Stomach (tissue), 4 donors: ENCODE data around the gene ANKS1A.

Experiments
- EP300 ChIP-seq: sonication (generic); formaldehyde crosslinking; IDR thresholded peaks from one replicate; pipeline ENCODE4 v1.6.1; 2017; ENCODE audit warnings: antibody characterized with exemption
- POLR2A ChIP-seq, 4 donors: fragments of 450-650 bp; IDR thresholded peaks; one replicate each; pipeline ENCODE4 v1.6.1; 2016; ENCODE audit warnings: antibody characterized with exemption in 4 of 4, control low read depth in 2 of 4, mild to moderate bottlenecking in 1 of 4, moderate library complexity in 1 of 4
- POLR2AphosphoS5 ChIP-seq, 3 donors: sonication (generic); formaldehyde crosslinking; IDR thresholded peaks; one replicate each; pipeline ENCODE4 v1.6.1; 2016; ENCODE audit warnings: antibody characterized with exemption in 3 of 3
- TF ChIP-seq, protein P1 (sequence below), 7 experiments: fragments of 450-650 bp in 4 of 7; fragments of 200-600 bp in 3 of 7; sonication (generic) in 3 of 7; IDR thresholded peaks; one replicate each; pipeline ENCODE4 v1.5.1; 2016 to 2019; ENCODE audit warnings: antibody characterized with exemption in 7 of 7, control low read depth in 2 of 7, mild to moderate bottlenecking in 1 of 7

DNA sequence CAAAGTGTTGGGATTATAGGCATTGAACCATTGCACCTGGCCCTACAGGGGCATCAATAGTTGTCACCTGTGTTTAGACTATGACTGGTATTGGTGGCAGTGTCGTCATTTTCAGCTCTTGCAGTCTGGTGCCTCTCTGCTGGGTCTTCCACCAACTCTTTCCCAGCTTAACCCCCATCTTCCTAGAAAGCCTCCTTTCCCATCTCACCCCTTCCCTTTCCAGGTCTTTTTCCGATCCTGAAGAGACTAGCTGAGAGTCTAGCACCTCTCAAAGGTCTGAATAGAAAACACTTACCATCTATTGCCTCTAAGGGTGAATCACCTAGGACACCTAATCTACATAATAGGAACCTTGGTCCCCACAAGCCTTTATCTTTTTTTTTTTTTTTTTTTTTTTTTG lies 181.1 kb downstream of the ANKS1A start:
- TF ChIP-seq POLR2AphosphoS5 (IDR thresholded peaks at IDR 0.05) (no peak), POLR2A (IDR thresholded peaks at IDR 0.05) (no peak), EP300 (no peak)
- TF ChIP-seq, protein P1, sequence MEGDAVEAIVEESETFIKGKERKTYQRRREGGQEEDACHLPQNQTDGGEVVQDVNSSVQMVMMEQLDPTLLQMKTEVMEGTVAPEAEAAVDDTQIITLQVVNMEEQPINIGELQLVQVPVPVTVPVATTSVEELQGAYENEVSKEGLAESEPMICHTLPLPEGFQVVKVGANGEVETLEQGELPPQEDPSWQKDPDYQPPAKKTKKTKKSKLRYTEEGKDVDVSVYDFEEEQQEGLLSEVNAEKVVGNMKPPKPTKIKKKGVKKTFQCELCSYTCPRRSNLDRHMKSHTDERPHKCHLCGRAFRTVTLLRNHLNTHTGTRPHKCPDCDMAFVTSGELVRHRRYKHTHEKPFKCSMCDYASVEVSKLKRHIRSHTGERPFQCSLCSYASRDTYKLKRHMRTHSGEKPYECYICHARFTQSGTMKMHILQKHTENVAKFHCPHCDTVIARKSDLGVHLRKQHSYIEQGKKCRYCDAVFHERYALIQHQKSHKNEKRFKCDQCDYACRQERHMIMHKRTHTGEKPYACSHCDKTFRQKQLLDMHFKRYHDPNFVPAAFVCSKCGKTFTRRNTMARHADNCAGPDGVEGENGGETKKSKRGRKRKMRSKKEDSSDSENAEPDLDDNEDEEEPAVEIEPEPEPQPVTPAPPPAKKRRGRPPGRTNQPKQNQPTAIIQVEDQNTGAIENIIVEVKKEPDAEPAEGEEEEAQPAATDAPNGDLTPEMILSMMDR (IDR thresholded peaks at IDR 0.05), result no peak
